Progenitor cell of endocrine pancreas (in vitro differentiated cells): ENCODE data around the gene PLEK2. TPM values are rescaled to one million over a fixed set of nuclear protein-coding genes. Genes with fewer than 3 reads are reported as not detected.
A peak's percentile ranks its signal among the peaks of the same experiment; 100 is the strongest.

ENCODE experiments used
- DNase-seq: peaks from one replicate; pipeline ENCODE4 v3.0.0; 2021; ENCODE audit warnings: low spot score; ENCODE audit not compliant: unreplicated experiment
- H3K27ac Mint-ChIP-seq: 2 replicates; pipeline ENCODE4 v1.8.0; 2021; ENCODE audit warnings: mild to moderate bottlenecking, moderate library complexity, mixed read lengths
- H3K27me3 Mint-ChIP-seq: 2 replicates; pipeline ENCODE4 v1.8.0; 2021; ENCODE audit warnings: mixed read lengths
- H3K36me3 Mint-ChIP-seq: 2 replicates; pipeline ENCODE4 v1.8.0; 2022; ENCODE audit warnings: mixed read lengths; ENCODE audit not compliant: insufficient read depth
- H3K4me1 Mint-ChIP-seq: 2 replicates; pipeline ENCODE4 v1.8.0; 2021; ENCODE audit warnings: low read depth, mixed read lengths
- H3K4me3 Mint-ChIP-seq: 2 replicates; pipeline ENCODE4 v1.8.0; 2021; ENCODE audit warnings: low read depth, mild to moderate bottlenecking, moderate library complexity, mixed read lengths
- H3K9me3 Mint-ChIP-seq: 2 replicates; pipeline ENCODE4 v1.8.0; 2021; ENCODE audit warnings: low read depth, mixed read lengths
- CTCF ChIP-seq: fragments of 200-600 bp; sonication (generic); IDR thresholded peaks from one replicate; pipeline ENCODE4 v1.5.0; 2021; ENCODE audit warnings: antibody characterized with exemption, mild to moderate bottlenecking; ENCODE audit not compliant: unreplicated experiment
- total RNA-seq: library from RNA; stranded (reverse); gene quantifications from 2 replicates; pipeline ENCODE4 v1.2.1, GENCODE V29; 2021

Gene PLEK2
- total RNA-seq, 1 donor from 2014 or later = 0.89 TPM

- H3K27ac Mint-ChIP-seq = peak overlapping the region; percentile 34
- H3K36me3 Mint-ChIP-seq = peaks cover 2% of the 10 kb centered on the region
- peaks cover 8% of the 10 kb centered on the region for H3K4me1 Mint-ChIP-seq
- H3K9me3 Mint-ChIP-seq = no peaks in the 10 kb centered on the region
- no peak for TF ChIP-seq CTCF
- no peak for DNase-seq
- H3K4me3 Mint-ChIP-seq = no peak overlapping the region
- H3K27me3 Mint-ChIP-seq = no peaks in the 10 kb centered on the region
These were observed 22.0 kb downstream of the PLEK2 start for GRCh38 chr14:67389811-67390534.

- Mint-ChIP-seq H3K27ac (no peak overlapping the region), H3K4me3 (no peak overlapping the region), H3K36me3 (peaks cover 5% of the 10 kb centered on the region), H3K4me1 (peaks cover 7% of the 10 kb centered on the region), H3K9me3 (no peaks in the 10 kb centered on the region), H3K27me3 (no peaks in the 10 kb centered on the region)
- no peak for TF ChIP-seq CTCF
- DNase-seq = no peak
These were observed 22.7 kb downstream of the PLEK2 start for GRCh38 chr14:67389275-67389674.

- Mint-ChIP-seq H3K9me3 (no peaks in the 10 kb centered on the region), H3K27me3 (no peaks in the 10 kb centered on the region), H3K36me3 (peaks cover 10% of the 10 kb centered on the region), H3K4me1 (peaks cover 3% of the 10 kb centered on the region), H3K27ac (peak overlapping the region; percentile 24), H3K4me3 (no peak overlapping the region)
- DNase-seq = no peak
- no peak for TF ChIP-seq CTCF
These were observed 24.8 kb downstream of the PLEK2 start for GRCh38 chr14:67387195-67387594.

- H3K4me3 Mint-ChIP-seq = no peak overlapping the region
- H3K36me3 Mint-ChIP-seq = peaks cover 14% of the 10 kb centered on the region
- H3K27ac Mint-ChIP-seq = no peak overlapping the region
- H3K27me3 Mint-ChIP-seq = no peaks in the 10 kb centered on the region
- no peaks in the 10 kb centered on the region for H3K9me3 Mint-ChIP-seq
- H3K4me1 Mint-ChIP-seq = no peaks in the 10 kb centered on the region
- TF ChIP-seq CTCF = no peak
- DNase-seq = no peak
These were observed 26.3 kb downstream of the PLEK2 start for GRCh38 chr14:67385618-67386017.

- Mint-ChIP-seq H3K27ac (no peak overlapping the region), H3K4me3 (no peak overlapping the region), H3K36me3 (peaks cover 15% of the 10 kb centered on the region), H3K9me3 (no peaks in the 10 kb centered on the region), H3K4me1 (no peaks in the 10 kb centered on the region), H3K27me3 (no peaks in the 10 kb centered on the region)
- TF ChIP-seq CTCF = no peak
- DNase-seq = no peak
These were observed 26.8 kb downstream of the PLEK2 start for GRCh38 chr14:67385120-67385519.
